HCT116 (cell line): ENCODE results near the gene TBC1D17. TPM values are rescaled to one million over a fixed set of nuclear protein-coding genes. Genes with fewer than 3 reads are reported as not detected.

Source experiments
- ATAC-seq: fragments of 200-7000 bp; cut with Tn5 transposase; 2 replicates; pipeline ENCODE4 v1.9.1; 2020; ENCODE audit warnings: mild to moderate bottlenecking, moderate library complexity
- BruUV-seq: library from RNA; stranded (reverse); fragments of 400-500 nt; replicated peaks from 2 replicates; lab custom pipeline; 2021; lab: Mats Ljungman, UMichigan
- CTCF ChIA-PET: fragments of 300-600 bp; sonication (Branson Sonifier 250); formaldehyde crosslinking; loops from one replicate; lab custom pipeline; 2021; ENCODE audit warnings: antibody characterized with exemption; lab: Charles Lee
- POLR2A ChIA-PET: fragments of 300-600, 350-600 bp; sonication (Branson Sonifier 250); formaldehyde crosslinking; loops from one replicate; lab custom pipeline; 2021; ENCODE audit warnings: antibody characterized with exemption; lab: Charles Lee
- RAD21 ChIA-PET, 2 experiments: fragments of 300-600 bp; sonication (Branson Sonifier 250); formaldehyde crosslinking; loops; one replicate each; lab custom pipeline; 2023; ENCODE audit warnings: low total read pairs in 2 of 2; ENCODE audit not compliant: uncharacterized antibody in 2 of 2, unreplicated experiment in 2 of 2, low non-redundant PET in 1 of 2; lab: Charles Lee
- DNase-seq: peaks from one replicate; pipeline ENCODE4 v3.0.0-alpha.2; 2010; ENCODE audit warnings: low read depth, low spot score
- H2AFZ ChIP-seq: fragments of 200-600 bp; shearing (Covaris generic), sonication (generic); 2 replicates; pipeline ENCODE4 v1.6.1; 2017; ENCODE audit warnings: low read depth, mixed run types, mixed read lengths, antibody characterized with exemption, low read length; ENCODE audit not compliant: poor library complexity, severe bottlenecking
- H3K27ac ChIP-seq: 2 replicates; pipeline ENCODE4 v1.5.1; 2012; ENCODE audit warnings: low read depth, low read length
- H3K27me3 ChIP-seq: fragments of 200-600 bp; sonication (generic); 2 replicates; pipeline ENCODE4 v1.6.1; 2016; ENCODE audit warnings: mixed run types, low read length, mixed read lengths; ENCODE audit not compliant: insufficient read depth
- H3K36me3 ChIP-seq, 2 experiments: fragments of 200-500 bp in 1 of 2; fragments of 200-600 bp in 1 of 2; sonication (Bioruptor generic) in 1 of 2; sonication (generic) in 1 of 2; 2 replicates each; pipeline versions ENCODE4 v1.5.1 to v1.6.1; 2014 to 2016; ENCODE audit warnings: low read length in 2 of 2, inconsistent platforms in 1 of 2, mixed read lengths in 1 of 2, mixed run types in 1 of 2; ENCODE audit not compliant: insufficient read depth in 2 of 2, control insufficient read depth in 1 of 2
- H3K4me1 ChIP-seq, 2 experiments: fragments of 200-600 bp in 1 of 2; sonication (generic) in 1 of 2; 2 replicates each; pipeline versions ENCODE4 v1.5.1 to v1.6.1; 2012 to 2017; ENCODE audit warnings: low read length in 2 of 2, inconsistent platforms in 1 of 2, mild to moderate bottlenecking in 1 of 2, mixed read lengths in 1 of 2, mixed run types in 1 of 2, moderate library complexity in 1 of 2; ENCODE audit not compliant: insufficient read depth in 2 of 2, control insufficient read depth in 1 of 2
- H3K4me2 ChIP-seq: fragments of 200-600 bp; sonication (generic); 2 replicates; pipeline ENCODE4 v1.6.1; 2017; ENCODE audit warnings: mixed run types, low read length, mixed read lengths
- H3K4me3 ChIP-seq, 2 experiments: fragments of 200-600 bp in 1 of 2; sonication (generic) in 1 of 2; replicated peaks in 1 of 2; 2 replicates each; pipeline ENCODE4 v1.5.1; 2011 to 2016; ENCODE audit warnings: low read length in 2 of 2, control low read depth in 1 of 2, low read depth in 1 of 2, mild to moderate bottlenecking in 1 of 2, mixed read lengths in 1 of 2, mixed run types in 1 of 2
- H3K79me2 ChIP-seq: fragments of 200-600 bp; sonication (generic); 2 replicates; pipeline ENCODE4 v1.6.1; 2017; ENCODE audit warnings: mild to moderate bottlenecking, mixed run types, low read length, moderate library complexity, mixed read lengths; ENCODE audit not compliant: insufficient read depth
- H3K9ac ChIP-seq: fragments of 200-600 bp; sonication (generic); 2 replicates; pipeline ENCODE4 v1.6.1; 2016; ENCODE audit warnings: low read length, mixed read lengths
- H3K9me2 ChIP-seq: fragments of 200-600 bp; sonication (generic), shearing (Covaris generic); 2 replicates; pipeline ENCODE4 v1.6.1; 2017; ENCODE audit warnings: mixed run types, mild to moderate bottlenecking, moderate library complexity; ENCODE audit not compliant: insufficient read depth
- H3K9me3 ChIP-seq, 2 experiments: fragments of 200-500 bp in 1 of 2; fragments of 200-600 bp in 1 of 2; sonication (Bioruptor generic) in 1 of 2; sonication (generic) in 1 of 2; 2 replicates each; pipeline ENCODE4 v1.6.1; 2014 to 2017; ENCODE audit warnings: low read length in 2 of 2, mixed read lengths in 2 of 2, inconsistent platforms in 1 of 2, low read depth in 1 of 2, mild to moderate bottlenecking in 1 of 2, mixed run types in 1 of 2, moderate library complexity in 1 of 2; ENCODE audit not compliant: control insufficient read depth in 1 of 2, insufficient read depth in 1 of 2
- H4K20me1 ChIP-seq: fragments of 200-600 bp; sonication (generic), shearing (Covaris generic); 2 replicates; pipeline ENCODE4 v1.6.1; 2017; ENCODE audit warnings: mixed run types, mild to moderate bottlenecking, moderate library complexity; ENCODE audit not compliant: insufficient read depth
- ATF3 ChIP-seq: IDR thresholded peaks from 2 replicates; pipeline ENCODE4 v1.6.1; 2012
- CBX3 ChIP-seq: IDR thresholded peaks from 2 replicates; pipeline ENCODE4 v1.6.1; 2012; ENCODE audit warnings: low read depth
- CEBPB ChIP-seq: IDR thresholded peaks from 2 replicates; pipeline ENCODE4 v1.6.1; 2012; ENCODE audit warnings: low read depth
- CTCF ChIP-seq, 3 experiments: fragments of 200-600 bp in 1 of 3; sonication (generic) in 1 of 3; IDR thresholded peaks in 2 of 3; conservative IDR thresholded peaks in 1 of 3; 2 replicates each; pipeline ENCODE4 v1.5.1; 2012 to 2017; ENCODE audit warnings: low read depth in 2 of 3, low read length in 2 of 3, antibody characterized with exemption in 1 of 3, borderline replicate concordance in 1 of 3, control low read depth in 1 of 3, mild to moderate bottlenecking in 1 of 3, mixed read lengths in 1 of 3, mixed run types in 1 of 3, moderate library complexity in 1 of 3; ENCODE audit not compliant: insufficient read depth in 1 of 3
- EGR1 ChIP-seq: IDR thresholded peaks from 2 replicates; pipeline ENCODE4 v1.6.1; 2012; ENCODE audit warnings: low read depth
- ELF1 ChIP-seq: IDR thresholded peaks from 2 replicates; pipeline ENCODE4 v1.6.1; 2012; ENCODE audit warnings: low read depth, borderline replicate concordance
- FOSL1 ChIP-seq: IDR thresholded peaks from 2 replicates; pipeline ENCODE4 v1.6.1; 2012; ENCODE audit warnings: low read depth
- JUND ChIP-seq: IDR thresholded peaks from 2 replicates; pipeline ENCODE4 v1.6.1; 2012
- MAX ChIP-seq: IDR thresholded peaks from 2 replicates; pipeline ENCODE4 v1.6.1; 2012
- POLR2A ChIP-seq: IDR thresholded peaks from 2 replicates; pipeline ENCODE4 v1.7.0; 2011; ENCODE audit warnings: borderline replicate concordance; ENCODE audit not compliant: insufficient read depth, insufficient read length; ENCODE audit errors: extremely low read depth
- POLR2AphosphoS5 ChIP-seq: IDR thresholded peaks from 2 replicates; pipeline ENCODE4 v1.6.1; 2011; ENCODE audit warnings: mild to moderate bottlenecking, low read depth, low read length, moderate library complexity
- REST ChIP-seq: IDR thresholded peaks from 2 replicates; pipeline ENCODE4 v1.6.1; 2012; ENCODE audit warnings: low read depth
- SIN3A ChIP-seq: IDR thresholded peaks from 2 replicates; pipeline ENCODE4 v1.6.1; 2012; ENCODE audit warnings: low read depth
- SRF ChIP-seq: IDR thresholded peaks from 2 replicates; pipeline ENCODE4 v1.6.1; 2012; ENCODE audit warnings: low read depth
- TCF7L2 ChIP-seq: IDR thresholded peaks from 2 replicates; pipeline ENCODE4 v1.7.0; 2011; ENCODE audit warnings: borderline replicate concordance, inconsistent platforms; ENCODE audit not compliant: insufficient read depth, insufficient read length; ENCODE audit errors: extremely low read depth
- YY1 ChIP-seq: IDR thresholded peaks from 2 replicates; pipeline ENCODE4 v1.6.1; 2011; ENCODE audit warnings: low read length, low read depth, moderate library complexity, mild to moderate bottlenecking; ENCODE audit not compliant: insufficient replicate concordance; ENCODE audit errors: extremely low read depth
- ZFX ChIP-seq: fragments of 450-650 bp; IDR thresholded peaks from 2 replicates; pipeline ENCODE4 v1.6.1; 2017
- ZNF274 ChIP-seq: fragments of 200-500 bp; sonication (Bioruptor generic); IDR thresholded peaks from 2 replicates; pipeline ENCODE4 v1.6.1; 2014; ENCODE audit warnings: mild to moderate bottlenecking, low read depth, low read length, inconsistent platforms
- intact Hi-C: fragments of 100-400 bp; cut with micrococcal nuclease; formaldehyde crosslinking; loops from 2 replicates; pipeline ENCODE4 v1.10.0; 2022
- total RNA-seq: library from RNA; stranded (reverse); gene quantifications from one replicate; pipeline ENCODE4 v1.2.1, GENCODE V29; 2021; ENCODE audit not compliant: unreplicated experiment

TBC1D17 gene
- total RNA-seq, 1 experiment from 2014 or later = 32.9 TPM

GRCh38 chr19:49925486-49925885, 48.0 kb downstream of the TBC1D17 start:
- Histone ChIP-seq H3K9me3 (no peaks in the 10 kb centered on the region), H3K9ac (no peak overlapping the region), H3K4me1 (peaks cover 7 to 25% of the 10 kb centered on the region in 2 experiments; a peak in 3 of 4 replicates), H3K27me3 (no peaks in the 10 kb centered on the region), H3K4me2 (no peak overlapping the region), H4K20me1 (peaks cover 7% of the 10 kb centered on the region; the same call in 1 of the 2 replicates), H3K36me3 (peaks cover 24 to 43% of the 10 kb centered on the region in 2 experiments), H3K4me3 (no peak overlapping the region)
- RAD21 ChIA-PET = no interaction called here
- CTCF ChIA-PET = no interaction called here
- DNase-seq = no peak
- TF ChIP-seq ATF3 (no peak), CBX3 (no peak), ZFX (no peak), ELF1 (no peak), TCF7L2 (no peak), JUND (no peak), YY1 (no peak), MAX (no peak), CTCF (IDR thresholded peaks at IDR 0.05 in 2 of 3, conservative IDR thresholded peaks at IDR 0.05 in 1 of 3; ENCODE audit: borderline replicate concordance in 1 of 3, insufficient read depth in 1 of 3, low read depth in 2 of 3, low read length in 2 of 3) (no peak), ZNF274 (no peak), POLR2A (no peak), POLR2AphosphoS5 (no peak), SIN3A (no peak), SRF (no peak), REST (no peak), FOSL1 (no peak), CEBPB (no peak), EGR1 (no peak)
- TF ChIP-seq, all 23 proteins: peak for 0
- POLR2A ChIA-PET = no interaction called here
- ATAC-seq = no peak
- BruUV-seq = no TSS peak
- intact Hi-C loops = no loop called here
- H3K27ac ChIP-seq = no peak overlapping the region
- peaks cover 88% of the 10 kb centered on the region for H3K79me2 ChIP-seq
- H2AFZ ChIP-seq = no peak overlapping the region
- H3K9me2 ChIP-seq = no peaks in the 10 kb centered on the region
